IPS-18c (cell line): ENCODE results near the gene FNDC3A.

Source experiments
- H3K4me3 ChIP-seq: 2 replicates; pipeline ENCODE4 v1.7.0; 2013; ENCODE audit warnings: low read depth, mild to moderate bottlenecking, low read length, moderate library complexity; ENCODE audit not compliant: insufficient read depth
- H3K9me3 ChIP-seq: one replicate; pipeline ENCODE4 v1.6.1; 2013; ENCODE audit warnings: mild to moderate bottlenecking, low read length, moderate library complexity; ENCODE audit not compliant: control insufficient read depth, insufficient read depth

The FNDC3A gene

GRCh38 chr13:49020940-49021553, 45.3 kb downstream of the FNDC3A start:
- no peak overlapping the region for H3K4me3 ChIP-seq
- peaks cover 5% of the 10 kb centered on the region for H3K9me3 ChIP-seq

- Histone ChIP-seq H3K9me3 (peaks cover 5% of the 10 kb centered on the region), H3K4me3 (no peak overlapping the region)
Observed at GRCh38 chr13:49021953-49022352, 46.2 kb downstream of the FNDC3A start.

DNA sequence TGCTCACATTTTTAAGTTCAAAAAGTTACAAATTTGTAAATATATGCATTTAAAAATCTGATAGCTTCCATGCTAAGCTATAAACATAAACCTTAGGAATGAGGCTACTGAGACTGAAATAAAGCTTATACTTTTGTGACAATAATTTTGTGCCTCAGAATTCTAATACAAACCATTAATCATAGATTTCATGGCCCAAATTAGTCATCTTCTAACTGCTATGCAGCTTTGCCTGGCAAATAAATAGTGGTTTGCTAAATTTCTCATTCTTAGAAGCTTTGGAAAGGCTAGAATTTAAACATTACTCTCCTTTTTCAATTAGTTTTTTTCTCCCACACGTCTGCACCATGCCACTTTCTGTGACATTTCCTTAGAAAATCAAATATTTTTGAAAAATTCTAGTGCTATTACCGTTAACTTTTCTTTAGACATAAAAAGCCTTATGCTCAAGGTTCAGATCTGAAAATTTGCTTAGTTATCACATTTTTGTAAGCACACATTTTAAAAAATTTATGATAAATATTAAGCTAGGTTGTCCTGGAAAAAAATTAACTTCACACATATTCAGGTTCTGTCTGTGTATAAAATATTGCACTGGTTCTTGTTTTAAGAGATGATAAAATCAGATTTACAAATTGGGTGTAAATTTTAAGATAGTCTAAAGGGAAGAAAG, 46.9 kb downstream of the FNDC3A start:
- no peak overlapping the region for H3K4me3 ChIP-seq

DNA sequence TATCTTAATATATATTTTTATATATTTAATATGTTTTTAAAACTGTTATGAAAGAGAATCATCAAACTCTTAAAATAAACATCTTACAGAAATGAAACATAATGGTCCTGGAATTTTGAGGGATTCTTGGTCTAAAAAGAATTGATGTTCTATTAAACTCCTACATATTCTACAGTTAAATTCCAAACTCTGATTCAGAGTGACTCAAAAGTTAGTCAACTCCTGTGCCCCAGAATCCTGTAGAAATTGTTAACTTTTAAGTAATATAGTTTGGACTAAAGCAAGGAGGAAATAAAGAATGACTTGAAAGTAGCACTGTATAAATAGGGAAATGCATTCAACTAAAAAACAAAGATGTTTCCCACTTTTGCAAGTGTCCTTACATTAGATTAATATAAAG, 47.7 kb downstream of the FNDC3A start:
- peaks cover 5% of the 10 kb centered on the region for H3K9me3 ChIP-seq
- no peak overlapping the region for H3K4me3 ChIP-seq

More for the DNA sequence above, 46.9 kb downstream of the FNDC3A start:
- peaks cover 5% of the 10 kb centered on the region for H3K9me3 ChIP-seq

- no peaks in the 10 kb centered on the region for H3K9me3 ChIP-seq
- no peak overlapping the region for H3K4me3 ChIP-seq
Observed at GRCh38 chr13:49026851-49027250, 51.1 kb downstream of the FNDC3A start.

GRCh38 chr13:49029570-49029969, 53.9 kb downstream of the FNDC3A start:
- Histone ChIP-seq H3K9me3 (no peaks in the 10 kb centered on the region), H3K4me3 (no peak overlapping the region)

GRCh38 chr13:49030213-49030612, 54.5 kb downstream of the FNDC3A start:
- H3K4me3 ChIP-seq = no peak overlapping the region
- no peaks in the 10 kb centered on the region for H3K9me3 ChIP-seq

GRCh38 chr13:49040872-49041271, 65.2 kb downstream of the FNDC3A start:
- no peak overlapping the region for H3K4me3 ChIP-seq
- H3K9me3 ChIP-seq = no peaks in the 10 kb centered on the region

DNA sequence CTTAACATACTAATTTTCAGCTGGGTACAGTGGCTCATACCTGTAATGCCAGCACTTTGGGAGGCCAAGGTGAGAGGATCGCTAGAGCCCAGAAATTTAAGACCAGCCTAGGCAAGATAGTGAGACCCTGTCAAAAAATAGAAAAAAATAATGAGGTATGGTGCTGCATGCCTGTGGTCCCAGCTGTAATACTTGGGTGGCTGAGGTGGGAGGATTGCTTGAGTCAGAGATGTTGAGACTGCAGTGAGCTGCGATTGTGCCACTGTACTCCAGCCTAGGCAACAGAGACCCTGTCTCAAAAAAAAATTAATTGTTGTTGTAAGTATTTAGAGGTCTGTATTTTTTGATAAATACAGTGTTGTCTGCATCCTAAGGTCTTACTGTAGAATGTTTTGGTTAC, 66.8 kb downstream of the FNDC3A start:
- H3K4me3 ChIP-seq = no peak overlapping the region
- H3K9me3 ChIP-seq = no peaks in the 10 kb centered on the region

- Histone ChIP-seq H3K9me3 (no peaks in the 10 kb centered on the region), H3K4me3 (no peak overlapping the region)
Observed at GRCh38 chr13:49044008-49044407, 68.3 kb downstream of the FNDC3A start.

DNA sequence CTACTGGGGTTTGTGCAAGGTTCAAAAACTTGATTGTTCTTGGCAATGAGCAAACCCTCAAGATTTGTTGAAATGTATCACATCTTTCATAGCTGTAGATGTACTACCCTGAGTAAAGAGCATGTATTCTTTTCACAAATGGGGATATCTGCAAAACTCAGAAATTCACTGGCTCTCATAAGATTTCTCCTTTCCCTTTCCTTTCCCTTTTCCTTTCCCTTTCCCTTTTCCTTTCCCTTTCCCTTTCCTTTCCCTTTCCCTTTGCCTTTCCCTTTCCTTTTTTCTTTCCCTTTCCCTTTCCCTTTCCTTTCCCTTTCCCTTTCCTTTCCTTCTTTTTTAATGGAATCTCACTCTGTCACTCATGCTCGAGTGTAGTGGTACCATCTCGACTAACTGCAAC, 69.1 kb downstream of the FNDC3A start:
- Histone ChIP-seq H3K4me3 (no peak overlapping the region), H3K9me3 (no peaks in the 10 kb centered on the region)

- H3K9me3 ChIP-seq = no peaks in the 10 kb centered on the region
- H3K4me3 ChIP-seq = no peak overlapping the region
Observed at GRCh38 chr13:49046002-49046401, 70.3 kb downstream of the FNDC3A start.

DNA sequence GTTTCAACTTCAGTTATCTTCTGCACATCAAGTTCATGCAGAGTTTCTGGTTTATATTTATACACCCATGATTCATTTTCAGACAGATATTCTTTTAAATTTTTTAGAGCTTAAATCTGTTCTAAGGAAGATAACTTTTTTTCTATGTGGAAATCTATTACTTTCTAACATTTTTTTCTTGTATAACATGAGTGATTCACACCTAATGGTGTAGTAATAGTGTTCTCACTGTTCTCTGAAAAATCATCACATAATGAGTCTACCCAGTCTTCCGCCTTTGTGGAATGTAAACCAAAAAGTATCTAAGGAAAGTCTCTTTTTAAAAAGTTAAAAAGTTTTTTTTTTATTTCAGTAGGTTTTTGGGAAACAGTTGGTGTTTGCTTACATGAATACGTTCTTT, 70.8 kb downstream of the FNDC3A start:
- Histone ChIP-seq H3K9me3 (no peaks in the 10 kb centered on the region), H3K4me3 (no peak overlapping the region)

DNA sequence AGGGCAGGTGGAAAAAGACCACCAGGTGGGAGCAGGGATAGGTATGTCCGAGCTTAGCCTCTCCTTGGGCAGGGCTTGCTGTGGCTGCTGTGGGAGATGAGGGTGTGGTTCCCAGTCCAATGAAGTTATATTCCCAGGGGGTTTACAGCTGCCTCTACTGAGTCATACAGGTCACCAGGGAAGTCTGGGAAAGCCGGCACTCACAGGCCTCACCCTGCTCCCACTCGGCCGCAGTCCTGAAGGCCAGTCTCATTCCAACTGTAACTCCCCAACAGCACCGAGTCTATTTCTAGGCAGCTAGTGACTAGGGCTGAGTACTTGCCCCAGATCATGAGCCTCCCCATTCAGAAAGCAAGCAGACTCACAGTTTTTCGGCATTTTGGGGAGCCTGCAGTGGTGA, 77.1 kb downstream of the FNDC3A start:
- no peaks in the 10 kb centered on the region for H3K9me3 ChIP-seq
- no peak overlapping the region for H3K4me3 ChIP-seq

GRCh38 chr13:49053215-49053614, 77.5 kb downstream of the FNDC3A start:
- Histone ChIP-seq H3K4me3 (no peak overlapping the region), H3K9me3 (no peaks in the 10 kb centered on the region)

DNA sequence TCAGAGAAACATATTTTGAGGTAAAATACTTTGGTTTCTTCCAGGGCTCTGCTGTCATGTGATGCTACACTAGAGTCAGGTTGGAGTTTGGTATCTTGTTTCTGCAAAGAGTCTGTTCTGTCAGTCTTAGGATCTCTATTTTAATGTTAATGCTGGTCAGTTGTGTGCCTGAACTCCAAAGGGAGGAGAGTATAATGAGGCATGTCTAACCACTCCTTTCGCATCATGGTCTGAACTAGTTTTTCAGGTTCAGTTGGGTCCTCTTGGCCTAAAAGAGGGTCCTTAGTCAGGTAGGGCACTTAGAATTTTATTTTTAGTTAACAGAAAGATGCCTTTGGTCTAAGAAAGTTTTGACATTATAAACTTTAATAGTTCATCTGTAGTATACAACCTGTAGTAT, 78.2 kb downstream of the FNDC3A start:
- H3K4me3 ChIP-seq = no peak overlapping the region
- H3K9me3 ChIP-seq = no peaks in the 10 kb centered on the region

DNA sequence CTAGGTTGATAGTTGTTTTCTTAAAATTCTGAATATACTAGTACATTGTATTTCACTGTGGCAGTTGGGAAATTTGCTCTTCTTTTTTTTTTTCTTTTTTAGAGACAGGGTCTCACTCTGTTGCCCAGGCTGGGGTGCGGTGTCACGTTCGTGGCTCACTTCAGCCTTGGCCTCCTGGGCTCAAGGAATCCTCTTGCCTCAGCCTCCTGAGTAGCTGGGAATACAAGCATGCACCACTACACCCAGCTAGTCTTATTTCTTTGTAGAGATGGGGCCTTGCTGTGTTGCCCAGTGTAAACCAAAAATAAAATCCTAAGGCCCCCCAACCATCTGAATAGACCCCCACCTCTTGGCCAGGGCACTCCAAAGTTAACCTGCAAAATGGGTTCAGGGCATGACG, 79.3 kb downstream of the FNDC3A start:
- no peak overlapping the region for H3K4me3 ChIP-seq
- no peaks in the 10 kb centered on the region for H3K9me3 ChIP-seq

- Histone ChIP-seq H3K9me3 (no peaks in the 10 kb centered on the region), H3K4me3 (no peak overlapping the region)
Observed at GRCh38 chr13:49057176-49057575, 81.5 kb downstream of the FNDC3A start.

- H3K9me3 ChIP-seq = no peaks in the 10 kb centered on the region
- no peak overlapping the region for H3K4me3 ChIP-seq
Observed at GRCh38 chr13:49058761-49059160, 83.0 kb downstream of the FNDC3A start.
